CD4-positive, CD25-positive, alpha-beta regulatory T cell (primary cell): ENCODE measurements around the gene SLC5A12. TPM values are rescaled to one million over a fixed set of nuclear protein-coding genes. Genes with fewer than 3 reads are reported as not detected.
"Not testable (repeated sequence)": the region's sequence is repeated elsewhere in the genome, so short reads cannot be mapped to it uniquely, and the experiment has no call there.

Experiments used
- ATAC-seq, 2 donors: fragments of 150-1000 bp; cut with Tn5 transposase; one replicate each; pipeline ENCODE4 v1.10.0; 2021; ENCODE audit warnings: low read depth in 2 of 2, moderate number of reproducible peaks in 2 of 2, moderate library complexity in 1 of 2
- DNase-seq, 3 donors: peaks; one replicate each; pipeline versions ENCODE4 v3.0.0 to v3.0.0-alpha.2; 2012 to 2022; ENCODE audit warnings: mixed read lengths in 1 of 3
- H3K27ac ChIP-seq: one replicate; pipeline ENCODE4 v1.7.0; 2013; ENCODE audit warnings: mild to moderate bottlenecking, low read length; ENCODE audit not compliant: insufficient read depth, poor library complexity, severe bottlenecking
- H3K27me3 ChIP-seq: one replicate; pipeline ENCODE4 v1.7.0; 2013; ENCODE audit warnings: low read length; ENCODE audit not compliant: control insufficient read depth, insufficient read depth
- H3K36me3 ChIP-seq: one replicate; pipeline ENCODE4 v1.7.0; 2013; ENCODE audit warnings: mild to moderate bottlenecking, low read length, moderate library complexity; ENCODE audit not compliant: control insufficient read depth, insufficient read depth
- H3K4me1 ChIP-seq: 2 replicates; pipeline ENCODE4 v1.7.0; 2013; ENCODE audit warnings: mild to moderate bottlenecking, low read length; ENCODE audit not compliant: insufficient read depth, control insufficient read depth, poor library complexity, severe bottlenecking
- H3K4me3 ChIP-seq: one replicate; pipeline ENCODE4 v1.7.0; 2013; ENCODE audit warnings: low read depth, mild to moderate bottlenecking, low read length, moderate library complexity
- H3K9me3 ChIP-seq, 2 experiments: 1 replicate in 1 of 2; 2 replicates in 1 of 2; pipeline ENCODE4 v1.7.0; 2013; ENCODE audit warnings: low read length in 2 of 2, mild to moderate bottlenecking in 1 of 2, moderate library complexity in 1 of 2; ENCODE audit not compliant: control insufficient read depth in 2 of 2
- H3K27ac Mint-ChIP-seq, 3 donors: one replicate each; pipeline ENCODE4 v1.8.0; 2020 to 2022; ENCODE audit warnings: mild to moderate bottlenecking in 3 of 3, mixed read lengths in 3 of 3, moderate library complexity in 2 of 3
- H3K27me3 Mint-ChIP-seq: one replicate; pipeline ENCODE4 v1.8.0; 2022; ENCODE audit warnings: mild to moderate bottlenecking, mixed read lengths
- H3K36me3 Mint-ChIP-seq: one replicate; pipeline ENCODE4 v1.8.0; 2020; ENCODE audit warnings: mixed read lengths
- H3K4me1 Mint-ChIP-seq, 4 donors: one replicate each; pipeline ENCODE4 v1.8.0; 2020 to 2022; ENCODE audit warnings: mixed read lengths in 4 of 4, mild to moderate bottlenecking in 1 of 4
- H3K4me3 Mint-ChIP-seq, 4 donors: one replicate each; pipeline ENCODE4 v1.8.0; 2020 to 2022; ENCODE audit warnings: mild to moderate bottlenecking in 4 of 4, mixed read lengths in 4 of 4, moderate library complexity in 3 of 4
- H3K9me3 Mint-ChIP-seq, 7 donors: one replicate each; pipeline ENCODE4 v1.8.0; 2020 to 2022; ENCODE audit warnings: mixed read lengths in 7 of 7, mild to moderate bottlenecking in 3 of 7, moderate library complexity in 2 of 7
- polyA plus RNA-seq, 4 donors: library from polyadenylated mRNA; unstranded; fragments of 300-500 nt; fragmentation: Illumina TruSeq; gene quantifications; one replicate each; pipeline ENCODE4 v1.2.3, GENCODE V29; 2021
- total RNA-seq: library from RNA; stranded (reverse); gene quantifications from one replicate; pipeline ENCODE4 v1.2.3, GENCODE V29; 2022

Gene SLC5A12
- total and polyA plus RNA-seq, 5 donors from 2014 or later, result not detected

DNA sequence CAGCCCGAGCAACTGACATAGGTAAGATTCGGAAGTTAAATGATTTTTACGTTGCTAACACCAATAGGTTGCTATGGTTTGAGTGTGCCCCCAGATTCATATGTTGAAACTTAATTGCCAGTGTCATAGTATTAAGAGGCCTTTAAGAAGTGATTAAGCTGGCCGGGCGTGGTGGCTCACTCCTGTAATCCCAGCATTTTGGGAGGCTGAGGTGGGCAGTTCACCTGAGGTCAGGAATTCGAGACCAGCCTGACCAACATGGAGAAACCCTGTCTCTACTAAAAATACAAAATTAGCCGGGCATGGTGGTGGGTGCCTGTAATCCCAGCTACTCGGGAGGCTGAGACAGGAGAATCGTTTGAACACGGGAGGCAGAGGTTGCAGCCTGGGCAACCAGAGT is 78.5 kb downstream of the SLC5A12 start:
- not testable (repeated sequence) for H3K9me3 ChIP-seq, H3K27ac ChIP-seq, H3K36me3 Mint-ChIP-seq, H3K27ac Mint-ChIP-seq, DNase-seq, H3K27me3 ChIP-seq, H3K4me3 ChIP-seq, H3K27me3 Mint-ChIP-seq, H3K4me3 Mint-ChIP-seq, H3K9me3 Mint-ChIP-seq, H3K4me1 Mint-ChIP-seq, H3K36me3 ChIP-seq, ATAC-seq, H3K4me1 ChIP-seq

DNA sequence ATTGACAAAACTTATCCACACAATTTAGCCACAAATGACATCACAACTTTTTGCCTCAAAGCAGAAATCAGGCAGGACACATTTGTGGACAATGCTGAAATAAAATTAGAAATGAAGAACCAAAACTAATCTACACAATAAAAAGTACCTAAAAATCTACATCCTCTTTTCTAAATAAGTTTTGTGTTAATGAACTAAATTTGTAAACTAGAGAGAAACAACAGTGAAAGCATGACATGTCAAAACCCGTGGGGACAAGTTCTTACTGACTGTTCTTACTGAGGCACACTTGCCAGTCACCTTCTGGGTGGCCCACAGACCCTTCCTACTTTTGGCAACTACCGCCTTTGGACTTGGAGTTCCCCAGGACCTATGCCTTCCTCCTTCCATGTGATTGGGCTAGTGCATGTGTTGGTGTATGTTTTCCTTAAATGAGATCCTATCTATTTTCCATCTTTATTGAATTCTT is 89.1 kb downstream of the SLC5A12 start:
- Mint-ChIP-seq H3K9me3 (peaks cover 0 to 15% (median 4%) of the 10 kb centered on the region in 7 donors), H3K27me3 (no peaks in the 10 kb centered on the region), H3K27ac (no peak overlapping the region), H3K36me3 (no peaks in the 10 kb centered on the region), H3K4me3 (no peak overlapping the region), H3K4me1 (no peaks in the 10 kb centered on the region)
- Histone ChIP-seq H3K4me1 (no peaks in the 10 kb centered on the region), H3K27ac (no peak overlapping the region), H3K36me3 (no peaks in the 10 kb centered on the region), H3K4me3 (no peak overlapping the region), H3K27me3 (no peaks in the 10 kb centered on the region), H3K9me3 (no peaks in the 10 kb centered on the region)
- DNase-seq, result no peak
- no peak for ATAC-seq

DNA sequence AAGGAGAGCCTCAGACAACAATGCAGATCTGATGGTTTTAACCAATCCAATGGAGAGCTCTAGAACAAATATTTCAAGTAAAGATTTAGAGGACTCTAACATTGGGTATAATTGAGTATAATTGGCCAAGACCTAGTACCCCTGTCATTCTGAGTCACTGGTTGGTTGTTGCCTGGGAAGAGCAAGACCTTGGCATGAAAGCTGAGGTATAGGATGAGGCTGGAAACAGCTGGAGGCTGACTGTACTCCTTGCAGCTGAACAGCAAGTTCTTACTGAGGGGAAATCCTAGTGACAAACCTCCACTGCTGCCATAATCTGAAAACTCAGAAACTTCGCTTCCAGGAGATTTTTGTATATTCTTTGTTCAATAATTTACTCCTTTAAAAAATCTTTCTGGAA is 95.5 kb downstream of the SLC5A12 start:
- Histone ChIP-seq H3K4me1 (no peaks in the 10 kb centered on the region), H3K36me3 (no peaks in the 10 kb centered on the region), H3K4me3 (no peak overlapping the region), H3K9me3 (no peaks in the 10 kb centered on the region), H3K27me3 (no peaks in the 10 kb centered on the region), H3K27ac (no peak overlapping the region)
- no peaks in the 10 kb centered on the region for H3K36me3 Mint-ChIP-seq
- DNase-seq, result no peak
- no peak for ATAC-seq
- no peaks in the 10 kb centered on the region for H3K27me3 Mint-ChIP-seq
- peaks cover 0 to 14% (median 3%) of the 10 kb centered on the region in 7 donors for H3K9me3 Mint-ChIP-seq
- no peak overlapping the region for H3K4me3 Mint-ChIP-seq
- no peak overlapping the region for H3K27ac Mint-ChIP-seq
- no peaks in the 10 kb centered on the region for H3K4me1 Mint-ChIP-seq

DNA sequence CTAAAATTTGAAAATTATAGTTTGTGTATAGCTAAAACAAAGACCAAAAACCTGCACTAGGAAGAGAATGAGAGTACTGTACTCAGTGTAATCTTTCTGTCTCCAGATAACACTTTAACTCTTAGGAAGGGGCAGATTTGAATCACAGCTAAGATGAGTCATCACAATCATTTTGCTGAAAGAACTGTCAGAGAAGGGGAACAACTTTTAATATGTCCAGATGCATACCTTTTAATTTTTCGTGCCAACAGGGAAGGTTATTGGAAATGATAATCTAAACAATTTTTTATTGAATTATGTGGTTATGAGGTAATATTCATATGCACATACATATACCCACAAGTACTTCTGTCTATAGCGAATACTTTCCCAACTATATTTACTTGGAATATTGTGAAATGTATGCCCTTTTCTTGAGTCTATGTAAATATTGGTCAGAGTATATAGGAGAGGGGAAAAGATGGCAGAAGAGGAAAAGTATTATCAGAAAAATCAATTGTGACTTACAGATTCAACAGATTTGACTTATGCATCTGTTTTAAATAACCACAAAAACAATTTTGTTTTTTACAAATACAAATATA is 98.7 kb downstream of the SLC5A12 start:
- Mint-ChIP-seq H3K27me3 (no peaks in the 10 kb centered on the region), H3K36me3 (no peaks in the 10 kb centered on the region), H3K9me3 (peaks cover 0 to 10% (median 2%) of the 10 kb centered on the region in 7 donors), H3K4me1 (no peaks in the 10 kb centered on the region), H3K27ac (no peak overlapping the region), H3K4me3 (no peak overlapping the region)
- Histone ChIP-seq H3K36me3 (no peaks in the 10 kb centered on the region), H3K4me1 (no peaks in the 10 kb centered on the region), H3K27ac (no peak overlapping the region), H3K4me3 (no peak overlapping the region), H3K9me3 (no peaks in the 10 kb centered on the region), H3K27me3 (no peaks in the 10 kb centered on the region)
- no peak for ATAC-seq
- DNase-seq, result no peak

DNA sequence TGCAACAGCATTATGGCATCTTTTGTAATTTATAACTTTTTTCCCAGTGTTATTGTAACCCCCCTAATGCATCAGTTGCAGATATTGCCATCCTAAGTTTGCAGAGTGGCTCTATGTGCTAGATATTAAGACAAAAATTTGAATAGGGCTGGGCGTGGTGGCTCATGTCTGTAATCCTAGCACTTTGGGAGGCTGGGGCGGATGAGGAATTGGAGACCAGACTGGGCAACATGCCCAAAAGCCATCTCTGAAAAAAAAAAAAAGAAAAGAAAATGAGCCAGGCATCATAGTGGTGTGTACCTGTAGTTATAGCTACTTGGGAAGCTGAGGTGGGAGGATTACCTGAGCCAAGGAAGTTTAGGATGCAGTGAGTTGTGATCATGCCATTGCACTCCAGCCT is 99.7 kb downstream of the SLC5A12 start:
- Histone ChIP-seq H3K27me3 (no peaks in the 10 kb centered on the region), H3K4me3 (no peak overlapping the region), H3K4me1 (no peaks in the 10 kb centered on the region), H3K27ac (no peak overlapping the region), H3K9me3 (no peaks in the 10 kb centered on the region), H3K36me3 (no peaks in the 10 kb centered on the region)
- peaks cover 0 to 11% (median under 1%) of the 10 kb centered on the region in 7 donors for H3K9me3 Mint-ChIP-seq
- H3K27ac Mint-ChIP-seq, result no peak overlapping the region
- H3K4me3 Mint-ChIP-seq, result no peak overlapping the region
- ATAC-seq (no peak), DNase-seq (no peak)
- no peaks in the 10 kb centered on the region for H3K36me3 Mint-ChIP-seq
- no peaks in the 10 kb centered on the region for H3K27me3 Mint-ChIP-seq
- H3K4me1 Mint-ChIP-seq, result no peaks in the 10 kb centered on the region

DNA sequence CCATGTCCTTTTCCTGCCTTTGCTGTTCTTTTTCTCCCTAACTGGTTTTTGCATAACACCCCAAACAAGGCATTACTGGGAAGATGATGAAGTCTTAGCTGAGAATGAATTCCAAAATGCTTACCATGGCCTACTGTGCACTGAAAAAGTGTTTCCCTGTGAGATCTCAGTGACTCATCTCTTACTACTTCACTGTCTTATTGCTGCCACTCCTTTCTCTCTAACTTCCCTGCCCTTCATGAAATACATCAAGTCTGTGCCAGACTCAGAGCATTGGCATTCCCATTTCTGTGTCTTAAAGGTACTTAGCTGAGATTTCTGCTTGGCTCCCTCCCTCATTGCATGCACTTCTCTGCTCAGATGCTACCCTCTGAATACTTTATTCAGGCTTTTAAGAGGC is 100.7 kb downstream of the SLC5A12 start:
- Histone ChIP-seq H3K36me3 (no peaks in the 10 kb centered on the region), H3K9me3 (no peaks in the 10 kb centered on the region), H3K4me3 (no peak overlapping the region), H3K27me3 (no peaks in the 10 kb centered on the region), H3K27ac (no peak overlapping the region), H3K4me1 (no peaks in the 10 kb centered on the region)
- no peak for DNase-seq
- no peak overlapping the region for H3K27ac Mint-ChIP-seq
- ATAC-seq, result no peak
- H3K4me1 Mint-ChIP-seq, result no peaks in the 10 kb centered on the region
- H3K9me3 Mint-ChIP-seq, result peaks cover 0 to 13% (median 0%) of the 10 kb centered on the region in 7 donors
- no peaks in the 10 kb centered on the region for H3K36me3 Mint-ChIP-seq
- no peaks in the 10 kb centered on the region for H3K27me3 Mint-ChIP-seq
- H3K4me3 Mint-ChIP-seq, result no peak overlapping the region

DNA sequence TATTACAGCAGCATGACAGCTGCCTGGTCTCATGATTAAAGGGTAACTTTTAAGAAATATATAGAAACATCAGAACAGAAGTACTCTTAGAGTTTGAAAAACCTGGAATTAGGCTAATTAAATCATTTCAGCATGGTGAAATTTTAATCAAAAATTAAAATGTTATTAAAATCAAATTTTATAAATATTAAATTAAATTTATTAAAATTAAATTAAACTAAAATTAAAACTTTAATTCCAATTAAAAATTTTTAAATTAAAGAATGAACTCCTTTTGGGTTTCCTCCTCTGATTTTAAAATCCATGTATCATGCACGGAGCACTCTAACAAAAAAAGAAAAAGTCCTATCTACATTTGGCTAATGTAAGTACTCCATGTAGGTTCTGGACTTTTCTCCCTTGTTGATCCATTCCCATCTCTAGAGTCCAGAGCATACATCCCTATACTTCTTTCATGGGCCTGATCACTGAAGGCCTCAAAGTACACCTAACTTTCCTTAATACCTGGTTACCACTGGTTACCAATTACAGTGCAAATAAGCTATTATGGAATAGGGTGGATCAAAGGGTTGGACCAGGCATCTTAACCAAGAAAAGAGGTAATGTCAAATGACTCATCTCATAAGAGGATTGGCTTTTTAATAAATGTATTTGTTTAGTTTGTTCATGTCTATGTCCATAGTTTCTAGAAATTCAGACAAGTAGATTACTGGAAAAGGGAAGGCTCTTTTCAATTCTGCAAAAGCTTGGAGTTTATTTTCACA is 101.4 kb downstream of the SLC5A12 start:
- Mint-ChIP-seq H3K36me3 (no peaks in the 10 kb centered on the region), H3K9me3 (peaks cover 0 to 12% (median 0%) of the 10 kb centered on the region in 7 donors)
- no peak for DNase-seq

DNA sequence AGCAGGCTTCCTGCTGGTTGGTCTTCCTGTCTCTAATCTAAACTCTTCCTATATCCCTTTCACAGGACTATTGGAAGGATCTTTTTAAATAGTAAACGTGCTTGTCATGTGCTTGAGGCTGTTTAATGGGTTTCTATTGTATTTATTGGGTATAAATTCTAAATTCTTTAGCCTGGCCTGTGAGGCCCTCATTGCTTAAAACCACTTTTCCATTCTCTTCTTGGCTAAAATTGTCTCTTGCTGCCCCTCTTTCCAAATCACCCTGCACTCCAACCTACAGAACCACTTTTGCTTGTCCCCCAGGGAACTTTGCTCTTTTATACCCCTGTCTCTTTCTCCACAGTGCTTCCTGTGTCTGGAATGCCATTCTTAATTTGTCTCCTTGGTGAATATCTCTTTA is 103.4 kb downstream of the SLC5A12 start:
- DNase-seq (no peak), ATAC-seq (no peak)
- Mint-ChIP-seq H3K27me3 (no peaks in the 10 kb centered on the region), H3K4me1 (no peaks in the 10 kb centered on the region), H3K36me3 (no peaks in the 10 kb centered on the region), H3K4me3 (no peak overlapping the region), H3K9me3 (peaks cover 0 to 11% (median 2%) of the 10 kb centered on the region in 7 donors), H3K27ac (no peak overlapping the region)
- Histone ChIP-seq H3K27ac (no peak overlapping the region), H3K4me3 (no peak overlapping the region), H3K9me3 (peaks cover 0 to 2% of the 10 kb centered on the region in 2 experiments), H3K4me1 (no peaks in the 10 kb centered on the region), H3K36me3 (no peaks in the 10 kb centered on the region), H3K27me3 (no peaks in the 10 kb centered on the region)

More for the DNA sequence above, 101.4 kb downstream of the SLC5A12 start:
- Mint-ChIP-seq H3K4me1 (no peaks in the 10 kb centered on the region), H3K27me3 (no peaks in the 10 kb centered on the region), H3K27ac (no peak overlapping the region), H3K4me3 (no peak overlapping the region)
- Histone ChIP-seq H3K27me3 (no peaks in the 10 kb centered on the region), H3K27ac (no peak overlapping the region), H3K4me3 (no peak overlapping the region), H3K36me3 (no peaks in the 10 kb centered on the region), H3K4me1 (no peaks in the 10 kb centered on the region), H3K9me3 (no peaks in the 10 kb centered on the region)
- no peak for ATAC-seq
